Sigmoid colon (tissue), 4 donors: Measurements from ENCODE around the gene INAFM1.

Experiments
- POLR2AphosphoS5 ChIP-seq, 4 donors: sonication (generic); formaldehyde crosslinking; IDR thresholded peaks; one replicate each; pipeline ENCODE4 v1.6.1; 2017; ENCODE audit warnings: antibody characterized with exemption in 4 of 4
- TF ChIP-seq, protein P1 (sequence below), 4 experiments: fragments of 450-650 bp in 3 of 4; fragments of 200-600 bp in 1 of 4; IDR thresholded peaks; one replicate each; pipeline ENCODE4 v1.5.1; 2016 to 2019; ENCODE audit warnings: antibody characterized with exemption in 4 of 4, mild to moderate bottlenecking in 3 of 4, moderate library complexity in 2 of 4

DNA sequence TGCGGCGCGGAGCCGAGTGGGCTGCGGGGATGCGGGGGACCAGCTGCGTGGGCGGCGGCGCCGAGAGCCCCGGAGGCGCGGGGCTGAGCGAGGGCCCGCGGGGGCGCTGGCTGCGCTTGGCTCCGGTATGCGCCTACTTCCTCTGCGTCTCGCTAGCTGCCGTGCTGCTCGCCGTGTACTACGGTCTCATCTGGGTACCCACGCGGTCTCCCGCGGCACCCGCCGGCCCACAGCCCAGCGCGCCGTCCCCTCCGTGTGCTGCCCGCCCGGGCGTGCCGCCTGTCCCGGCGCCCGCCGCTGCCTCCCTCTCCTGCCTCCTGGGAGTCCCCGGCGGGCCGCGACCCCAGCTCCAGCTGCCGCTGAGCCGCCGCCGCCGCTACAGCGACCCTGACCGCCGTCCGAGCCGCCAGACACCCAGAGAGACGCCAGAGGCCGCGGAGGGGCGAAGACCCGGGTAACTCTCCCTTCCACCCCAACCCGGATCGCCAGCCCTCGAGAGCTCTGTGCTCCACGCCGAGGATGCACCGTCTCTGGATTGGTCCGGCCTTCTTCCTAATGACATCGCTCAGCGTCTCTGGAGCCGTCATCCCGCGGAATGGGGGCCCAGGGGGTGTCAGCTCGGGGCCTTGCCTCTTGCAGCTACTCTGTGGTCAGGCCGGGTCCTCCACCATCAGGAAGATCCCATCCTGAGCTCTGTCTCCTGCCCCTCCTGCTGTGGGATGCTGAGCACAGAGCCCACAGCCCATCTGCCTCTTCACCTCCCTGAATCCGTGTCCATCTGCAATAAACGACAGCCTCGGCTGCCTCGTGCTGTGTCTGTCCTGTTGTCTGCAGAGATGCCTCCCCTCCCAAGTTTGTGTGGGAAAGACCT is 441 bp downstream of the INAFM1 start:
- TF ChIP-seq POLR2AphosphoS5 (IDR thresholded peaks at IDR 0.05), result peak in 1 of 4 donors; percentile 35
- TF ChIP-seq, protein P1, sequence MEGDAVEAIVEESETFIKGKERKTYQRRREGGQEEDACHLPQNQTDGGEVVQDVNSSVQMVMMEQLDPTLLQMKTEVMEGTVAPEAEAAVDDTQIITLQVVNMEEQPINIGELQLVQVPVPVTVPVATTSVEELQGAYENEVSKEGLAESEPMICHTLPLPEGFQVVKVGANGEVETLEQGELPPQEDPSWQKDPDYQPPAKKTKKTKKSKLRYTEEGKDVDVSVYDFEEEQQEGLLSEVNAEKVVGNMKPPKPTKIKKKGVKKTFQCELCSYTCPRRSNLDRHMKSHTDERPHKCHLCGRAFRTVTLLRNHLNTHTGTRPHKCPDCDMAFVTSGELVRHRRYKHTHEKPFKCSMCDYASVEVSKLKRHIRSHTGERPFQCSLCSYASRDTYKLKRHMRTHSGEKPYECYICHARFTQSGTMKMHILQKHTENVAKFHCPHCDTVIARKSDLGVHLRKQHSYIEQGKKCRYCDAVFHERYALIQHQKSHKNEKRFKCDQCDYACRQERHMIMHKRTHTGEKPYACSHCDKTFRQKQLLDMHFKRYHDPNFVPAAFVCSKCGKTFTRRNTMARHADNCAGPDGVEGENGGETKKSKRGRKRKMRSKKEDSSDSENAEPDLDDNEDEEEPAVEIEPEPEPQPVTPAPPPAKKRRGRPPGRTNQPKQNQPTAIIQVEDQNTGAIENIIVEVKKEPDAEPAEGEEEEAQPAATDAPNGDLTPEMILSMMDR (IDR thresholded peaks at IDR 0.05), result no peak
